GM08714 (cell line): ENCODE data around the gene YPEL1.

Experiments
- H3K4me3 ChIP-seq: fragments of 200-500 bp; sonication (Bioruptor generic); 2 replicates; pipeline ENCODE4 v1.5.1; 2014; ENCODE audit warnings: mild to moderate bottlenecking, low read length, inconsistent platforms
- ZNF274 ChIP-seq: IDR thresholded peaks from 2 replicates; pipeline ENCODE4 v1.6.1; 2012; ENCODE audit warnings: mild to moderate bottlenecking, low read depth, low read length

YPEL1 gene

DNA sequence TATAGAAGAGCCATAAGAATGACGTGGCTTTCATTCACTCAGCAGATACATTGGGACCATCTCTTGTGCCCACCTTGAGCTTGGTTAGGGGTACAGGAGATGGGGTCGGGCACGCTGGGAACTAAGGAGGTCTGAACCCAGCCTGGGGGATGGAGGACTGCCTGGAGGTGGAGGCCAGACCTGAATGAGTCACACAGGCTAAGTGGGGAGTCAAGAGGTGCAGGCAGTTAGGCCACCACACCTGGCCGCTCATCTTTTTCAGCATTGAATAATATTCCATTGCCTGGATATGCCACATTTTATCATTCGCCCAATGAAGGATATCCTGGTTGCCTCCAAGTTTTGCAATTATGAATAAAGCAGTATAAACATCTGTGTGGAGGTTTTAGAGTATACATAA lies 73.6 kb downstream of the YPEL1 start:
- no peak for TF ChIP-seq ZNF274

DNA sequence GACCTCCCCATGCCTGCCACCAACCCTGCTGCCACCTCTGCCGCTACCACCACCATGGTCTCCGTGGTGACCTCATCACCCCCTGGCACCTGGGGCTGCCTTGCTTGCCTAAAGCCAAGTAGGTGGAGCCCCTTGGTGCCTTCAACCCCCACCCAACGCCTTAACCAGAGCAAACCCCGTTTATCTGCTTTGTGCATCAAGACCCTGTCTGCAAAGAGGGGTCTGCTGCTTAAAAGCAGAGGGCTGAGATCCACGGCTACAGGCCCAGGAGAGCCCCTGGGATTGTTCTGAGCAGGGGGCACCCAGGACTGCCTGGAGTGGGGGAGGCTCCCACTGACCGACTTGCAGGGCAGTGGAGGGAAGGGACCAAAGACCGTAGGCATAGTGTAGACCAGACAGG lies 74.7 kb downstream of the YPEL1 start:
- no peak for TF ChIP-seq ZNF274
- H3K4me3 ChIP-seq: no peak overlapping the region

More for the DNA sequence above, 73.6 kb downstream of the YPEL1 start:
- H3K4me3 ChIP-seq: no peak overlapping the region

DNA sequence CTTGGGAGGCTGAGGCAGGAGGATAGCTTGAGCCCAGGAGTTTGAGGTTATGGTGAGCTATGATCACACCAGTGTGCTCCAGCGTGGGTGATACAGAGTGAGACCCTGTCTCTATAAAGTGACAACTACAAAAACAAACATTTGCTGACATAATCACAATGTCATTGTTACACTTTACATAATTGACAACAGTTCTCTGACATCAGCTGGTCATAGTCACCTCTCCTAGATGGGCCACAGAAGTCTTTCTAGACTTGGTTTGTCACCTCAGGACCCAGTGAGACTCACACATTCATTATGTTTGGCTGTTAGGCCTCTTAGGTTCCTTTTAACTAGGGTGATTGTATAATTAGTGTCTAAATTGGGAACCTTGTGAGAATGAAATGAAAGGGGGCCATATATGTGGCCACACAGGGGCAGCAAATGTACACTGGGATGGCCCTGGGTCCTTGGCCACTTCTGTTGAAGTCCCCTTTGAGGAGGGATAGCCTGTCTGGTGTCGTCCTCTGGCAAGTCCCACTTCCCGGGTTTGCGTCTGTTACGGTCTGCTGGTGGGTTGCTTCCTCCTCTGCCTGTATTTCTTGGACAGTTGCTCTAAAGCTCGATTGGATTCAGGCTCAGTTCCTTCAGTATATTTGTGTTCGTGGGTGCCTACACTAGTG lies 75.6 kb downstream of the YPEL1 start:
- TF ChIP-seq ZNF274: no peak
- H3K4me3 ChIP-seq: no peak overlapping the region

DNA sequence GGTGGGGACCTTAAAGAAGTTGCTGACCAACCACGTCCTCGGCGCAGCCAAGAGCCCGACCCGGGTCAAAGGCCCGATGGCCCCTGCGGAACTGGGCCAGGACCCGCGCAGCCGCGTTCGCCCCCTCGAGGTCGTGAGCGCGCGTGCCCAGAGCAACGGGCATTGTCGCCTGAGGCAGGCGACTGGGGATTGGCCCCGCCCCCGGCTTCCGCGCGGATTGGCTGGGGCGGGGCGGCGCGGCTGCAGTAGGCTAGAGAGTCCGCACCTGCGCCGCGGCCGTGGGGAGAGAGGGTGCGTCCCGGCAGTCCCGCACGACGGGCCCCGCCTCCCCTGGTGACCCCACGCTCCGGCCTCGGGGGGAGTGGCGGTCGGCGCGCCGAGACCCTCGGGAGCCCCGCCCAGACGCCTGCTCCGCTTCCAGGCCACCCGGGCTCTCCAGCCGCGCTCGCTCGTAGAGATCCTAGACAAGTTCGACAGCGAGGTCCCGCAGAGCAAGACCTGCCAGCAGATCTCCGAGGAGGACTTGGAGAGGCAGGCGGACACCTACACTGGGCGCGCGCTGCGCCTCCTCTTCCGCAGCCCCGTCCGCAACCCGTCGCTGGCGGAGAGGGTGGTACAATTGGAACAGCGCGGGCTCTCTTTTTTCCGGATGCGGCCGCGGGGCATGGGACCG lies 78.1 kb downstream of the YPEL1 start:
- peak overlapping the region; percentile 70 for H3K4me3 ChIP-seq
- TF ChIP-seq ZNF274: no peak

DNA sequence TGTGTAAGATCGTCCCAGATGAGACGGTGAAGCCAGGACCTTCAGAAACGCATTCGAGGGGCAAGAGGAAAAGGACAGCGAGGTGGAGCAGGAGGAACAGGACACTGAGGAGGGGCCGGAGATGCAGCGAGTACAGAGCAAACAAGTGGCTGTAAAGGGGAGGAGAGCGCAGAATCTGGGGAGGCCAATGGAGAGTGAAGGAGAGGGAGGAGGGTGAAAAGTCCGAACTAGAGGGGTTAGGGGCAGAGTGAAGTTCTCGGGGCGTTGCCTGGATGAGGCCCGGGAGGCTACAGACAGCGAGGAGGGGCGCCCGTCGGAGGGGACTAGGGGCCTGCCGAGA lies 78.6 kb downstream of the YPEL1 start:
- H3K4me3 ChIP-seq: peak overlapping the region; percentile 4; the same call in 1 of the 2 replicates
- no peak for TF ChIP-seq ZNF274

DNA sequence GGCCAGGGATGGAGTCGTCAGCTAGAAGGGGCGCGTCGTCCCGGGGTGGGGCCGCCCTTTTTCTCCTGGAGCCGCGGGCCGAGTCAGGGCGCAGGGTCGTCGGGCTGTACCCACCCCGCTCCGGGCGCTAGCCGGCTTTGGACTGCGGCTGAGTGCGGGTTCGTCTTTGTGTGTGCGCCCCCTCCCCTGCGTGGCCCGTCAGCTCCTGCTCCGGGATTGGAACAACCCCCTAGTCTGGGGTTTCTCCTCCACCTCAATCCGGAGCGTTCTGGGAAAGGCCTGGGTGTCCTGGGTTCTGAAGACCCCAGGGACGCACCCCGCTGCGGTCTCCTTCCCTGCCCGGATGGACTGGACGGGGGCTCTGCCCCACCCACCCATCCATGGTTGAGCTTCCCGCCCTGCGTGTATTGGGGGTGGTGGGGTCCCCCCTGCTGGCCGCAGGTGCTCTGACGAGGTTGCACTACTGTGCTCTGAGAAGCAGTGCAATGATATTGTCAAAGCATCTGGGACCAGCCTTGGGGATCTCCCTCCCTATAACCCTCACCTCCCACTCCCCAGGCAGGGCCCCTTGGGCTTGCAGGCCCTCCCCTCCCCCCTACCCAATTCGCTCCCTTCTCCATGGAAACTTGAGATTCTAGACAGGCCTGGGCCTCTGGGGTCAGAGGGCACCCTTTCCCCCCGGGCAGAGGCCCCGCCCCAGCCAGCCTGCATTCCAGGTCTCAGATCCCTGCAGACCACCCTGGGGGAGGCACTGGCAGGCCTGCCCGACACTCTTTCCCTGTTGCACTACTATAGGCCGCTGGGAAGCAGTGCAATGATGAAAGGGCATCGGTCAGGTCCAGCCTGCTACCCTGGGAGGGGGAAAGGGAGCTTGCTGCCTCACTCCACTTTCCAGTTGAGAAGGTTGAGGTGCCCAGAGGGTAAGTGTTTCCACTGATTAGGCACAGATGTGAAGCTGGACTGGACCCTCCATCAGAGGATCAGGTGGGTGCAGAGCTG lies 82.7 kb downstream of the YPEL1 start:
- peak overlapping the region; percentile 84 for H3K4me3 ChIP-seq
- TF ChIP-seq ZNF274: no peak

DNA sequence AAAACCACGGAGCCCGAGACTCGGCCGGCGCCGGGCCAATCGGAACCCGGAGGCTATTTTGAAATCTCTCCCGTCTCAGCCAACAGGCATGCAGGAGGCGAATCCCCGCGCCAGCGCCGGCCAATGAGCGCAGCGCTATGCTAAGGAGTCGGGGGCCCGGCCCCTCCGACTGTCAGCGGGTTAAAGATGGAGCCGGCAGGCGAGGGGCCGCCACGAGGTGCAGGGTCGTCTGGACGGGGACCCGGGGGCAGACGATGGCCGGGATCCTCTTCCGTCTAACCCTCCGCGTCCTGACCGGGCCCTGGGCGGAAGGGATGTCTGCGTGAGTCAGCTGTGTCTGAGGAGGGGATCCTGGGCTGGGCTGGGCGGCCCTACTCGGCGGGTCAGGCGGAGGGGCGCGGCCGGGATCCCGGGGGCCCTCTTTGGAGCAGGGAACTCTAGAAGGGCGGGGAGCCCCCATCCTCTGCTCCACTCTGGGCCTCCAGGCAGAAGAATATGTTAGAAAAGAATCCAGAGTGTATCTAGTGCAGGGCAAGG lies 83.5 kb downstream of the YPEL1 start:
- TF ChIP-seq ZNF274: no peak
- peak overlapping the region; percentile 84 for H3K4me3 ChIP-seq

DNA sequence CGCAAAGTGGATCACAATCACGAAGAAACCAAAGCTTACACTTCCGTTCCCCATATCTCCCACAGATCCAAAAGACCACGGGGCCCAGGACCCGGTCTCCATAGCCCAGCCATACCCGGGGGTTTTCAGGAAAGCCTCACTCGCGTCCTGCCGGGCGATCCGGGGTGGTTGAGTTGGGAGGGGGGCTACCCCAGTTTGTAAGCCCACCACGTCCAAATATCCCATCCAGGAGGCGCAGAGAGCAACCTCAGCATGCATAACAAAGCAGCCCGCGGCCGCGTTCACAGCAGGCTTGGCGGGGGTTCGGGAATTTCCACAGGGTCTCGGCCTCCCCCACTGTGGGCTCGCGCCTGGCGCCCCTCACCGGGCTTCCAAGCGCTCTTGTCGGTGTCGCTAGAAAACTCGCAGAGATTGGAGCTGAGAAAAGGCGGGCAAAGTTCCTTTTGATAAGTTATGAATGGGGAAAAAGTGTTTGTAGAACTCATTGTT lies 84.0 kb downstream of the YPEL1 start:
- TF ChIP-seq ZNF274: no peak
- H3K4me3 ChIP-seq: peak overlapping the region; percentile 84

DNA sequence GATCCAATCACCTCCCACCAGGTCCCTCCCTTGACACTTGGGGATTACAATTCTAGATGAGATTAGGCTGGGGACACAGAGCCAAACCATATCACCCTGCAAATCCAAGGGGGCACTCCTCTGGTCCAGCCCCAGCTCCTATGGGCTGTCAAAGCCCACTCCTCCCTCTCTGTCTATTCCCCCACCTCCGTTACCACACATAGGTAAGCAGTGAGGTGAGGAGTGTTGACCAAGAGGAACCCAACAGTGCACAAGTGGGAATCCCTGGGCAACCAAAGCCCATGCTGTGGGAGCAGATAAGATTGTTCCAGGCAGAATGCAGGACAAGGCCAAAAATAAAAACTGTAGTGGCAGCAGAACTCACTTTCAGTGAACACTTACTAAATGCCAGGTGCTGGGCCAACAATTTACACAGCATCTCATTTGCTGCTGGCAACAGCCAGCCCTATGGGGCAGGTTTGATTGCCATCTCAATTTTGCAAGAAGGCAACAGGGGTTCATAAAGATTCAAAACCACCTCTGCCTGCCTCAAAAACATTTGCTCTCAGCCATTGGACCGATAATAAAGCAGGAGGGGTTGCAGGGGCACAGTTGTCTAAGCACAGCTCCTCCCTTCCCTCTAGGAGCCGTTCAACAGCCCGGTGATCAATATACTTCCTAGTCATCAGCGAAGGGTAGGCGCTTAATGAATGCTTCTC lies 84.6 kb downstream of the YPEL1 start:
- H3K4me3 ChIP-seq: peak overlapping the region; percentile 84
- no peak for TF ChIP-seq ZNF274

DNA sequence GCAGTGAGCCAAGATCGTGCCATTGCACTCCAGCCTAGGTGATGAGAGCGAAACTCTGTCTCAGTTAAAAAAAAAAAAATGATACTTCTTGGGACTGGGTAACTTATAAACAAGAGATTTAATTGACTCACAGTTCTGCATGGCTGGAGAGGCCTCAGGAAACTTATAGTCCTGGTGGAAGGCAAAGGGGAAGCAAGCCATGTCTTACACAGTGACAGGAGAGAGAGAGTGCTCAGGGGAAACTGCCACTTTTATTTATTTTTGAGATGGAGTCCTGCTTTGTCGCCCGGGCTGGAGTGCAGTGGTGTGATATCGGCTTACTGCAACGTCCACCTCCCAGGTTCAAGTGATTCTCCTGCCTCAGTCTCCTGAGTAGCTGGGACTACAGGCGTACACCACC lies 85.3 kb downstream of the YPEL1 start:
- no peak for TF ChIP-seq ZNF274
- H3K4me3 ChIP-seq: no peak overlapping the region
